Neural crest cell (in vitro differentiated cells): ENCODE measurements around the gene RAB24. TPM values are rescaled to one million over a fixed set of nuclear protein-coding genes. Genes with fewer than 3 reads are reported as not detected.
A peak's percentile ranks its signal among the peaks of the same experiment; 100 is the strongest.
"Not testable (repeated sequence)": the region's sequence is repeated elsewhere in the genome, so short reads cannot be mapped to it uniquely, and the experiment has no call there.

Source experiments
- DNase-seq: peaks from one replicate; pipeline ENCODE4 v3.0.0; 2021; ENCODE audit warnings: low read depth, mixed read lengths, low spot score
- H3K27ac Mint-ChIP-seq: one replicate; pipeline ENCODE4 v1.8.0; 2021; ENCODE audit warnings: mild to moderate bottlenecking, mixed read lengths; ENCODE audit not compliant: unreplicated experiment
- H3K27me3 Mint-ChIP-seq: 2 replicates; pipeline ENCODE4 v1.8.0; 2021; ENCODE audit warnings: low read depth, mild to moderate bottlenecking, mixed read lengths
- H3K36me3 Mint-ChIP-seq: 2 replicates; pipeline ENCODE4 v1.8.0; 2021; ENCODE audit warnings: low read depth, mild to moderate bottlenecking, mixed read lengths
- H3K4me1 Mint-ChIP-seq: 2 replicates; pipeline ENCODE4 v1.8.0; 2021; ENCODE audit warnings: mixed read lengths
- H3K4me3 Mint-ChIP-seq: one replicate; pipeline ENCODE4 v1.8.0; 2021; ENCODE audit warnings: mild to moderate bottlenecking, mixed read lengths
- H3K9me3 Mint-ChIP-seq: 2 replicates; pipeline ENCODE4 v1.8.0; 2021; ENCODE audit warnings: mixed read lengths
- CTCF ChIP-seq: fragments of 200-600 bp; sonication (generic); conservative IDR thresholded peaks from 2 replicates; pipeline ENCODE4 v1.5.0; 2021; ENCODE audit warnings: antibody characterized with exemption, mild to moderate bottlenecking
- total RNA-seq: library from RNA; stranded (reverse); gene quantifications from 2 replicates; pipeline ENCODE4 v1.2.1, GENCODE V29; 2021

RAB24 gene
- total RNA-seq, 1 donor from 2014 or later, result 32.0 TPM

GRCh38 chr5:177306674-177307543 lies 3.4 kb upstream of the RAB24 start:
- DNase-seq, result no peak
- Mint-ChIP-seq H3K4me3 (peak overlapping the region; percentile 95), H3K9me3 (no peaks in the 10 kb centered on the region), H3K36me3 (peaks cover 12% of the 10 kb centered on the region), H3K27me3 (peaks cover 12% of the 10 kb centered on the region), H3K4me1 (peaks cover 54% of the 10 kb centered on the region), H3K27ac (peak overlapping the region; percentile 27)
- no peak for TF ChIP-seq CTCF

GRCh38 chr5:177306103-177306640 lies 2.7 kb upstream of the RAB24 start:
- Mint-ChIP-seq H3K4me1 (peaks cover 54% of the 10 kb centered on the region), H3K4me3 (peak overlapping the region; percentile 95), H3K27me3 (peaks cover 12% of the 10 kb centered on the region), H3K36me3 (peaks cover 12% of the 10 kb centered on the region)
- not testable (repeated sequence) for H3K9me3 Mint-ChIP-seq, DNase-seq, H3K27ac Mint-ChIP-seq

GRCh38 chr5:177304392-177305119 lies 1.0 kb upstream of the RAB24 start:
- Mint-ChIP-seq H3K27ac (peak overlapping the region; percentile 97), H3K9me3 (no peaks in the 10 kb centered on the region), H3K4me1 (peaks cover 53% of the 10 kb centered on the region), H3K36me3 (peaks cover 8% of the 10 kb centered on the region), H3K4me3 (peak overlapping the region; percentile 95), H3K27me3 (peaks cover 10% of the 10 kb centered on the region)
- TF ChIP-seq CTCF, result no peak
- no peak for DNase-seq

GRCh38 chr5:177303925-177304391 lies 439 bp upstream of the RAB24 start:
- TF ChIP-seq CTCF, result no peak
- Mint-ChIP-seq H3K4me3 (peak overlapping the region; percentile 95), H3K36me3 (peaks cover 8% of the 10 kb centered on the region), H3K9me3 (no peaks in the 10 kb centered on the region), H3K4me1 (peaks cover 50% of the 10 kb centered on the region), H3K27ac (peak overlapping the region; percentile 97), H3K27me3 (peaks cover 10% of the 10 kb centered on the region)
- DNase-seq, result no peak

- peaks cover 47% of the 10 kb centered on the region for H3K4me1 Mint-ChIP-seq
- no peak for DNase-seq
- TF ChIP-seq CTCF, result peak; percentile 35
- no peaks in the 10 kb centered on the region for H3K9me3 Mint-ChIP-seq
- H3K36me3 Mint-ChIP-seq, result peaks cover 8% of the 10 kb centered on the region
- H3K27ac Mint-ChIP-seq, result peak overlapping the region; percentile 75
- H3K27me3 Mint-ChIP-seq, result peaks cover 10% of the 10 kb centered on the region
- H3K4me3 Mint-ChIP-seq, result peak overlapping the region; percentile 95
These were observed 987 bp downstream of the RAB24 start for GRCh38 chr5:177302354-177303110.
